Endothelial cell of umbilical vein (primary cell): ENCODE data around the gene MAN1A1. TPM values are rescaled to one million over a fixed set of nuclear protein-coding genes. Genes with fewer than 3 reads are reported as not detected.

Experiments
- BruUV-seq: library from RNA; stranded (reverse); fragments of 400-500 nt; replicated peaks from 2 replicates; lab custom pipeline; 2021; lab: Mats Ljungman, UMichigan
- CTCF ChIA-PET: fragments of 300-600, 350-600 bp; sonication (Branson Sonifier 250); formaldehyde crosslinking; loops from one replicate; lab custom pipeline; 2021; ENCODE audit warnings: antibody characterized with exemption, inconsistent platforms; lab: Charles Lee
- POLR2A ChIA-PET: fragments of 300-600, 350-600 bp; sonication (Branson Sonifier 250); formaldehyde crosslinking; loops from one replicate; lab custom pipeline; 2021; ENCODE audit warnings: antibody characterized with exemption, inconsistent platforms; lab: Charles Lee
- DNase-seq: peaks from one replicate; pipeline ENCODE4 v3.0.0-alpha.2; 2011; ENCODE audit warnings: low read depth, low spot score
- FAIRE-seq: peaks from 2 replicates; lab custom pipeline; 2011; peaks lifted over from hg19 to GRCh38; lab: Jason Lieb, UNC
- H2AFZ ChIP-seq: 2 replicates; pipeline ENCODE4 v1.6.0; 2012; ENCODE audit warnings: low read depth, low read length, control low read depth, inconsistent platforms
- H3K27ac ChIP-seq: 2 replicates; pipeline ENCODE4 v1.5.1; 2011; ENCODE audit warnings: low read depth, mild to moderate bottlenecking, control low read depth, low read length, moderate library complexity; ENCODE audit not compliant: insufficient read depth
- H3K27me3 ChIP-seq, 2 experiments: 2 replicates each; pipeline versions ENCODE4 v1.6.0 to v1.6.1; 2011; ENCODE audit warnings: low read length in 2 of 2, mixed read lengths in 1 of 2; ENCODE audit not compliant: control insufficient read depth in 2 of 2, insufficient read depth in 2 of 2
- H3K36me3 ChIP-seq, 2 experiments: 2 replicates in 1 of 2; 3 replicates in 1 of 2; pipeline ENCODE4 v1.5.1; 2011; ENCODE audit warnings: low read length in 2 of 2, mild to moderate bottlenecking in 1 of 2, moderate library complexity in 1 of 2; ENCODE audit not compliant: control insufficient read depth in 2 of 2, insufficient read depth in 2 of 2; ENCODE audit errors: extremely low read depth in 1 of 2
- H3K4me1 ChIP-seq: 3 replicates; pipeline ENCODE4 v1.5.1; 2011; ENCODE audit warnings: mild to moderate bottlenecking, low read length; ENCODE audit not compliant: control insufficient read depth, insufficient read depth; ENCODE audit errors: extremely low read depth
- H3K4me2 ChIP-seq: 2 replicates; pipeline ENCODE4 v1.6.1; 2011; ENCODE audit warnings: low read length, control low read depth, mixed read lengths; ENCODE audit not compliant: insufficient read depth
- H3K4me3 ChIP-seq, 3 experiments: fragments of 200-600 bp in 1 of 3; sonication (generic), shearing (Covaris generic) in 1 of 3; replicated peaks in 1 of 3; 2 replicates each; pipeline ENCODE4 v1.5.1; 2011 to 2016; ENCODE audit warnings: control low read depth in 3 of 3, low read length in 3 of 3, mild to moderate bottlenecking in 2 of 3, inconsistent platforms in 1 of 3, low read depth in 1 of 3, moderate library complexity in 1 of 3; ENCODE audit not compliant: insufficient read depth in 1 of 3
- H3K79me2 ChIP-seq: 2 replicates; pipeline ENCODE4 v1.6.0; 2012; ENCODE audit warnings: low read length, inconsistent platforms; ENCODE audit not compliant: control insufficient read depth, insufficient read depth
- H3K9ac ChIP-seq: replicated peaks from 2 replicates; pipeline ENCODE3; 2011; ENCODE audit warnings: low read length, control low read depth; ENCODE audit not compliant: insufficient read depth; ENCODE audit errors: extremely low read depth
- H3K9me1 ChIP-seq: replicated peaks from 3 replicates; pipeline ENCODE4 v1.6.0; 2011; ENCODE audit warnings: mild to moderate bottlenecking, low read length; ENCODE audit not compliant: control insufficient read depth, insufficient read depth; ENCODE audit errors: extremely low read depth
- H3K9me3 ChIP-seq: replicated peaks from 2 replicates; pipeline ENCODE4 v1.5.1; 2012; ENCODE audit warnings: low read length, inconsistent platforms; ENCODE audit not compliant: control insufficient read depth, insufficient read depth
- H4K20me1 ChIP-seq: replicated peaks from 2 replicates; pipeline ENCODE3; 2011; ENCODE audit warnings: mild to moderate bottlenecking, low read length; ENCODE audit not compliant: control insufficient read depth, insufficient read depth; ENCODE audit errors: extremely low read depth
- EZH2 ChIP-seq: IDR thresholded peaks from 2 replicates; pipeline ENCODE4 v1.6.1; 2012; ENCODE audit warnings: borderline replicate concordance, low read depth, mild to moderate bottlenecking, moderate library complexity, low read length, inconsistent platforms; ENCODE audit not compliant: severe bottlenecking
- FOS ChIP-seq: IDR thresholded peaks from 2 replicates; pipeline ENCODE4 v1.6.1; 2011; ENCODE audit warnings: mild to moderate bottlenecking, low read length, moderate library complexity, borderline replicate concordance; ENCODE audit not compliant: insufficient read depth
- GATA2 ChIP-seq: IDR thresholded peaks from 2 replicates; pipeline ENCODE4 v1.7.0; 2011; ENCODE audit warnings: low read depth, mild to moderate bottlenecking, moderate library complexity, mixed read lengths, low read length; ENCODE audit not compliant: insufficient read length, insufficient read depth
- JUN ChIP-seq: IDR thresholded peaks from 2 replicates; pipeline ENCODE4 v1.6.1; 2011; ENCODE audit warnings: borderline replicate concordance, low read depth; ENCODE audit not compliant: insufficient read length, insufficient read depth
- MAX ChIP-seq: IDR thresholded peaks from 2 replicates; pipeline ENCODE4 v1.6.1; 2011; ENCODE audit not compliant: insufficient read depth, insufficient read length
- MYC ChIP-seq: IDR thresholded peaks from one replicate; pipeline ENCODE4 v1.6.1; 2011; ENCODE audit warnings: mild to moderate bottlenecking, low read depth, low read length
- POLR2A ChIP-seq: IDR thresholded peaks from 2 replicates; pipeline ENCODE4 v1.6.1; 2012; ENCODE audit warnings: low read depth, mild to moderate bottlenecking, control low read depth, low read length
- POLR2AphosphoS5 ChIP-seq: IDR thresholded peaks from 2 replicates; pipeline ENCODE4 v1.6.1; 2012; ENCODE audit warnings: low read depth, mild to moderate bottlenecking, control low read depth, low read length, moderate library complexity; ENCODE audit not compliant: insufficient read depth
- dilution Hi-C: fragments of 300-500 bp; cut with MboI; formaldehyde crosslinking; loops from one replicate; pipeline ENCODE4 v1.15.0; 2019; ENCODE audit warnings: low sequenced_read_pairs; ENCODE audit not compliant: extremely low pct_ligation_motif_present
- intact Hi-C: fragments of 100-400 bp; cut with micrococcal nuclease; formaldehyde crosslinking; loops from one replicate; pipeline ENCODE4 v1.10.0; 2022
- polyA plus RNA-seq, 4 experiments: library from polyadenylated mRNA; depleted of rRNA in 3 of 4; stranded (reverse) in 3 of 4; unstranded in 1 of 4; fragments of >200 nt; gene quantifications; 2 replicates each; pipeline versions ENCODE4 v1.2.1 to v1.2.3, GENCODE V29; 2011 to 2012; ENCODE audit warnings: missing spikeins in 1 of 4
- total RNA-seq: library from RNA; stranded (reverse); gene quantifications from 2 replicates; pipeline ENCODE4 v1.2.3, GENCODE V29; 2021

The MAN1A1 gene
- total and polyA plus RNA-seq, 2 donors (not counting 3 experiments of a cell fraction or from before 2014, with no cell fraction given) = 3.3 to 12.9 TPM

DNA sequence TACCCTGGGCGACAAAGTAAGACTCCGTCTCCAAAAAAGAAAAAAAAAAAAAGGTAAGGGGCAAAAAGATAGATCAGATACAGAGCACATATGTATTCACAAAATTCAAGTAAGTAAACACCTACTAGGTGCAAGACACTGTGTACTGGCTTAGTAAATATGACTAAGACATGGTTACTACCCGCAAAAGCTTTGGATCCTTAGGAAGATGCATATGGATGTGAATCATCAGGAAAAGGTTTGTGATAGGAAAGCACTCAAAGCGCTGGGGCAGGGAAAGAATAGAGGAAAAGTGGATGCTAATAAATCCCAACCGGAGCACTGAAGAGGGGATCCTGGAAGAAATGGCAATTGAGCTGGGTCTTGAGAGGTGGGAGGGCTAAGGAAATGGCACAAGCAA lies 152.3 kb downstream of the MAN1A1 start:
- FAIRE-seq (no peak), DNase-seq (no peak)
- dilution Hi-C loops (no loop called here), intact Hi-C loops (no loop called here)
- POLR2A ChIA-PET = no interaction called here
- no TSS peak for BruUV-seq
- H3K27me3 ChIP-seq = no peaks in the 10 kb centered on the region
- H3K9me1 ChIP-seq = no peaks in the 10 kb centered on the region
- H3K4me3 ChIP-seq = no peak overlapping the region
- no peaks in the 10 kb centered on the region for H3K79me2 ChIP-seq
- TF ChIP-seq FOS (no peak), POLR2AphosphoS5 (no peak), JUN (no peak), GATA2 (no peak), MYC (no peak), POLR2A (no peak), EZH2 (no peak), MAX (no peak)
- no peaks in the 10 kb centered on the region for H3K36me3 ChIP-seq
- H4K20me1 ChIP-seq = no peaks in the 10 kb centered on the region
- no peak overlapping the region for H3K27ac ChIP-seq
- no peak overlapping the region for H3K9ac ChIP-seq
- CTCF ChIA-PET = no interaction called here
- H2AFZ ChIP-seq = no peak overlapping the region
- no peaks in the 10 kb centered on the region for H3K4me1 ChIP-seq
- no peak overlapping the region for H3K4me2 ChIP-seq
- no peaks in the 10 kb centered on the region for H3K9me3 ChIP-seq

DNA sequence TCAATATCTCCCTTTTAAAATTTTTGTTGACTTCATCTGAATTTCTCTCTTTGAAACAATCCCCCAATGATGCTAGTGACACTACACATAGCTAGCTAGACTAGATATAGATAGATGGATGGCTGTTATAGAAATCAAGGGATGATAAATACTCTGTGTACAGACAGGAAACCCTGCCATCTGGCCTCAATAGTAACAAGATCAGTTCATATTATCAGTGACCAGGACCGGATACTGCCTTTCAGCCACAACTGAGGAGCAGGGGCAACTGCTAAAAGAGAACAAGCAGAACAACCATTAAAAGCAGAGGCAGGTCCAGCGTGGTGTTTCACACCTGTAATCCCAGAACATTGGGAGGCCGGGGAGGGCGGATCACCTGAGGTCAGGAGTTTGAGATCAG lies 152.8 kb downstream of the MAN1A1 start:
- no peaks in the 10 kb centered on the region for H3K4me1 ChIP-seq
- H3K9me1 ChIP-seq = no peaks in the 10 kb centered on the region
- TF ChIP-seq POLR2AphosphoS5 (no peak), GATA2 (no peak)
- H3K27me3 ChIP-seq = no peaks in the 10 kb centered on the region
- H3K9me3 ChIP-seq = no peaks in the 10 kb centered on the region
- ChIA-PET POLR2A (no interaction called here), CTCF (no interaction called here)
- FAIRE-seq (no peak), DNase-seq (no peak)
- no peak overlapping the region for H2AFZ ChIP-seq
- H3K4me3 ChIP-seq = no peak overlapping the region
- H3K4me2 ChIP-seq = no peak overlapping the region
- H3K9ac ChIP-seq = no peak overlapping the region
- H4K20me1 ChIP-seq = no peaks in the 10 kb centered on the region
- H3K27ac ChIP-seq = no peak overlapping the region
- no TSS peak for BruUV-seq
- H3K36me3 ChIP-seq = no peaks in the 10 kb centered on the region
- intact Hi-C loops = no loop called here
- no peaks in the 10 kb centered on the region for H3K79me2 ChIP-seq
- dilution Hi-C loops = no loop called here
